Natural killer cell (primary cell): Measurements from ENCODE around the gene LCE1B. TPM values are rescaled to one million over a fixed set of nuclear protein-coding genes. Genes with fewer than 3 reads are reported as not detected.

ENCODE experiments used
- ATAC-seq, 3 donors: fragments of 150-1000 bp in 2 of 3; fragments of 200-7000 bp in 1 of 3; cut with Tn5 transposase; 1 replicate in 1 of 3; 2 replicates in 2 of 3; pipeline ENCODE4 v1.10.0; 2021; ENCODE audit warnings: mild to moderate bottlenecking in 2 of 3, moderate library complexity in 2 of 3
- DNase-seq, 2 donors: peaks; one replicate each; pipeline versions ENCODE4 v3.0.0 to v3.0.0-alpha.2; 2013 to 2021; ENCODE audit warnings: mixed read lengths in 1 of 2
- H3K27ac ChIP-seq: one replicate; pipeline ENCODE4 v1.5.1; 2013; ENCODE audit warnings: mild to moderate bottlenecking, low read length
- H3K27me3 ChIP-seq: one replicate; pipeline ENCODE4 v1.6.1; 2013; ENCODE audit warnings: low read length; ENCODE audit not compliant: control insufficient read depth, insufficient read depth
- H3K36me3 ChIP-seq: one replicate; pipeline ENCODE4 v1.6.1; 2013; ENCODE audit warnings: low read length; ENCODE audit not compliant: control insufficient read depth, insufficient read depth
- H3K4me1 ChIP-seq: one replicate; pipeline ENCODE4 v1.6.1; 2013; ENCODE audit warnings: low read length; ENCODE audit not compliant: control insufficient read depth, insufficient read depth
- H3K4me3 ChIP-seq: one replicate; pipeline ENCODE4 v1.5.1; 2013; ENCODE audit warnings: low read length
- H3K9me3 ChIP-seq: one replicate; pipeline ENCODE4 v1.6.1; 2013; ENCODE audit warnings: low read length; ENCODE audit not compliant: control insufficient read depth, insufficient read depth
- H3K27ac Mint-ChIP-seq, 2 donors: one replicate each; pipeline ENCODE4 v1.8.0; 2022; ENCODE audit warnings: mild to moderate bottlenecking in 2 of 2, mixed read lengths in 2 of 2, moderate library complexity in 1 of 2
- H3K27me3 Mint-ChIP-seq, 2 donors: one replicate each; pipeline ENCODE4 v1.8.0; 2022; ENCODE audit warnings: low read depth in 2 of 2, mixed read lengths in 2 of 2
- H3K36me3 Mint-ChIP-seq: one replicate; pipeline ENCODE4 v1.8.0; 2022; ENCODE audit warnings: mixed read lengths
- H3K4me1 Mint-ChIP-seq, 2 donors: one replicate each; pipeline ENCODE4 v1.8.0; 2022; ENCODE audit warnings: mixed read lengths in 2 of 2
- H3K4me3 Mint-ChIP-seq: one replicate; pipeline ENCODE4 v1.8.0; 2022; ENCODE audit warnings: mild to moderate bottlenecking, moderate library complexity, mixed read lengths
- H3K9me3 Mint-ChIP-seq, 2 donors: one replicate each; pipeline ENCODE4 v1.8.0; 2022; ENCODE audit warnings: mixed read lengths in 2 of 2
- CTCF ChIP-seq: fragments of 200-600 bp; IDR thresholded peaks from one replicate; pipeline ENCODE4 v1.8.0; 2022; ENCODE audit warnings: antibody characterized with exemption
- WGBS: methylation state at CpG from one replicate; pipeline ENCODE4 v1.1.7; 2013; ENCODE audit warnings: missing lambda C conversion rate; ENCODE audit not compliant: insufficient coverage; 5-methylcytosine and 5-hydroxymethylcytosine counted together
- intact Hi-C: fragments of 100-400 bp; cut with micrococcal nuclease; formaldehyde crosslinking; loops from one replicate; pipeline ENCODE4 v1.14.2; 2022
- total RNA-seq, 4 donors: library from RNA; stranded (reverse); fragments of 120-200 nt in 1 of 4; gene quantifications; one replicate each; pipeline versions ENCODE4 v1.2.3 to v1.2.4, GENCODE V29; 2013 to 2022

The LCE1B gene
- total RNA-seq, 3 donors from 2014 or later (not counting 1 experiment from before 2014, with no cell fraction given) = not detected

DNA sequence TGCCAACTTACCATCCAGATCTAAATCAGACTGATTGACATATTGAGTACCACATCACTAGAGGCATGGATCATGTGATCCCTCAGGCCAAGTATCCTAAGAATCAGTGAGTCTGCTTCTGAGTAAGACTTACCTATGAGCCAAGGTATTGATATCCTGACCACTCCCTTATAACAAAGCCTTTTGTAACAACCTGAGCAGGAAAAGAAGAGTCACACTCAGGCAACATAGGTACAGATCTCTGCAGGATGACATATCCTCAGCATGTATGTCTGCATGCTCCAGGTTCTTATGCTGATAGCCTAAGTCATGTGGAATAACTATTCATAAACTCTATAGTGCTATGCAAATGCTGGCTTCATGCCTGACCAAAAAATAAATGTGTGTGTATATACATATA, 13.2 kb downstream of the LCE1B start:
- H3K27ac Mint-ChIP-seq = no peak overlapping the region
- TF ChIP-seq CTCF = no peak
- Histone ChIP-seq H3K27me3 (peaks cover 2% of the 10 kb centered on the region), H3K4me1 (no peaks in the 10 kb centered on the region), H3K4me3 (no peak overlapping the region), H3K9me3 (no peaks in the 10 kb centered on the region), H3K36me3 (no peaks in the 10 kb centered on the region), H3K27ac (no peak overlapping the region)
- H3K36me3 Mint-ChIP-seq = no peaks in the 10 kb centered on the region
- no peak for ATAC-seq
- intact Hi-C loops = no loop called here
- DNase-seq = no peak
- H3K4me3 Mint-ChIP-seq = no peak overlapping the region
- peaks cover 18 to 42% of the 10 kb centered on the region in 2 donors for H3K27me3 Mint-ChIP-seq
- H3K4me1 Mint-ChIP-seq = no peaks in the 10 kb centered on the region
- H3K9me3 Mint-ChIP-seq = peaks cover 0 to 2% of the 10 kb centered on the region in 2 donors

DNA sequence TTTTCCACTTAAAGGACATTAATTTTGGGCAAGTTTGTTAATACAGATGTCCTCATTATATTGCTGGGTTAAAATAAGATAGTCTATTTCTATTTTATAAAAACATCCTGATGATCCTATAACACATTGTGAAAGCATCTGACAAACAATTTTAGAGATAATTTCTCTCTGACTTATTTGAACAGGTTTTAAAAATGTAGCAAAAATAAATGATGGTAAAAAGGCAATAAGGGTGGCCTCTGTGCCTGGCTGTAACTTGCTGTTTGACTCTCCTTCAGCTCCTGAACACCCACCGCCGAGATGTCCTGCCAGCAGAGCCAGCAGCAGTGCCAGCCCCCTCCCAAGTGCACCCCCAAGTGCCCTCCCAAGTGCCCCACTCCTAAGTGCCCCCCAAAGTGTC, 15.4 kb downstream of the LCE1B start, which contains the start of gene LCE1A:
Gene LCE1A (plus strand): TSS at position 301 of the 400 bp plus-strand sequence. CDS start 0 bp downstream, at position 301.
- Mint-ChIP-seq H3K27me3 (peaks cover 18 to 42% of the 10 kb centered on the region in 2 donors), H3K36me3 (no peaks in the 10 kb centered on the region), H3K27ac (no peak within 1 kb of the TSS), H3K4me1 (no peaks in the 10 kb centered on the region), H3K9me3 (peaks cover 0 to 4% of the 10 kb centered on the region in 2 donors), H3K4me3 (no peak within 1 kb of the TSS)
- Histone ChIP-seq H3K4me3 (no peak within 1 kb of the TSS), H3K4me1 (no peaks in the 10 kb centered on the region), H3K36me3 (no peaks in the 10 kb centered on the region), H3K27me3 (peaks cover 2% of the 10 kb centered on the region), H3K9me3 (no peaks in the 10 kb centered on the region), H3K27ac (no peak within 1 kb of the TSS)
- TF ChIP-seq CTCF = no peak
- 84% methylated on average over 2 of the region's 2 CpGs for WGBS
- intact Hi-C loops = no loop called here
- no peak for DNase-seq
- no peak for ATAC-seq

DNA sequence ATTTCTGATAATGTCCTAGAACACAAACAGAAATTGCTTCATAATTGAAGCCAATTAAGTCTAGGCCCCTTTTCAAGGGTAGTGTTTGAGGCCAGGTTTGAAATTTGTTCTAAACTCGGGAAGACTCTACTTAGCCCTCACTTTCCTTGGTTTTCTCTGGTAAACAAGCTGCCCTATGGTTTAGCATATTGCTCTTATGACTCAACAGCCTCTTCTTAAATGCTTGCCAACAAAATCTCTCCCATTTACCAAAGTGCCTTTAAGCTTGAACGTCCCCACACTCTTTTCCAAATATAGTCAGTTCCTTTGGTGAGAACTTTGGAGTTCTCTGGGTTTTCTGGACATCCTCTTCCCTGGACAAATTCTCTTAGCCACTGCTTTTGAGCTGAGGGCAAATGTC, 25.1 kb downstream of the LCE1B start:
- Mint-ChIP-seq H3K36me3 (no peaks in the 10 kb centered on the region), H3K4me3 (no peak overlapping the region), H3K9me3 (no peaks in the 10 kb centered on the region), H3K27me3 (peaks cover 15 to 19% of the 10 kb centered on the region in 2 donors), H3K27ac (no peak overlapping the region), H3K4me1 (no peaks in the 10 kb centered on the region)
- no peaks in the 10 kb centered on the region for H3K36me3 ChIP-seq
- 75% methylated on average over 2 of the region's 2 CpGs for WGBS
- TF ChIP-seq CTCF = no peak
- intact Hi-C loops = no loop called here
- DNase-seq = no peak
- no peak for ATAC-seq
- no peaks in the 10 kb centered on the region for H3K9me3 ChIP-seq
- no peak overlapping the region for H3K27ac ChIP-seq
- H3K4me3 ChIP-seq = no peak overlapping the region
- H3K27me3 ChIP-seq = no peaks in the 10 kb centered on the region
- no peaks in the 10 kb centered on the region for H3K4me1 ChIP-seq

DNA sequence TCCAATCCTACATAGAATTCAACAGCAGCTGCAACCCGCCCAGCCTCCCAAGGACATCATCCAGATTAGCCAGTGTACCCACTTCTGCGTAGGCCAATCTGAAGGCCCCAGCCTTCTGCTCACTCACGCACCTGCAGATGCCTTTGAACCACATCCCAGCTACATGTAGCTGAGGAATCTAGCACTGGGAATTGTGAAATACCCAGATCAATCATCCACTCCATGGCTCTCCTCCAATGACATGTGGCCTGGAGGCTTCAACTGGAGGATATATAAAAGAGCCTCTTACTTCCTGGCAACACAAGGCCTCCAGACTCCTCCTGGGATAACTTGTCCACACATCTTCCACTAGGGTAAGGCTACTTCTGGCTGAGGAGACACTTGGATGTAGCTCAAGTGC, 30.8 kb downstream of the LCE1B start, which contains the start of gene LCE6A:
Gene LCE6A (plus strand): TSS at position 301 of the 400 bp plus-strand sequence. CDS start 665 bp downstream, outside the sequence.
- 96% methylated on average over 3 of the region's 3 CpGs for WGBS
- H3K36me3 Mint-ChIP-seq = no peaks in the 10 kb centered on the region
- Histone ChIP-seq H3K4me1 (no peaks in the 10 kb centered on the region), H3K36me3 (no peaks in the 10 kb centered on the region), H3K27me3 (no peaks in the 10 kb centered on the region), H3K27ac (no peak within 1 kb of the TSS), H3K9me3 (no peaks in the 10 kb centered on the region), H3K4me3 (no peak within 1 kb of the TSS)
- H3K4me1 Mint-ChIP-seq = no peaks in the 10 kb centered on the region
- peaks cover 21 to 32% of the 10 kb centered on the region in 2 donors for H3K27me3 Mint-ChIP-seq
- H3K27ac Mint-ChIP-seq = no peak within 1 kb of the TSS
- ATAC-seq (no peak), DNase-seq (no peak)
- no peak for TF ChIP-seq CTCF
- H3K4me3 Mint-ChIP-seq = no peak within 1 kb of the TSS
- intact Hi-C loops = no loop called here
- H3K9me3 Mint-ChIP-seq = no peaks in the 10 kb centered on the region
